Measurements from ENCODE around the gene SLC35E3.
"Not testable (repeated sequence)": the region's sequence is repeated elsewhere in the genome, so short reads cannot be mapped to it uniquely, and the experiment has no call there.

SLC35E3 gene

DNA sequence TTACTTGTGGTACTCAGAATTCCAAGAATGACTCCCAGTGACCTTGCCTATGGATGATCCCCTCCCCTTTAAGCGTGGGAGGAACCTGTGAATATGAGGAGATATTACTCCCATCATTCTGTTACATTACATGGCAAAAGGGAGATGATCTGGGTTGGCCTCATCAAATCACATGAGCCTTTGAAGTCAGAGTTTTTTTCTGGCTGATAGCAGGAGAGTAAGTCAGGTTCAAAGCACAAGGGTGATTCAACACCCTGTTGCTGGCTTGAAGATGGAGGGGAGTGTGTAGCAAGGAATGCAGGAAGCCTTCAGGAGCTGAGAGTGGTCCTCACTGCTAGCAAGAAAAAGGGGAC, 52.9 kb downstream of the SLC35E3 start:
- no peak for DNase-seq

DNA sequence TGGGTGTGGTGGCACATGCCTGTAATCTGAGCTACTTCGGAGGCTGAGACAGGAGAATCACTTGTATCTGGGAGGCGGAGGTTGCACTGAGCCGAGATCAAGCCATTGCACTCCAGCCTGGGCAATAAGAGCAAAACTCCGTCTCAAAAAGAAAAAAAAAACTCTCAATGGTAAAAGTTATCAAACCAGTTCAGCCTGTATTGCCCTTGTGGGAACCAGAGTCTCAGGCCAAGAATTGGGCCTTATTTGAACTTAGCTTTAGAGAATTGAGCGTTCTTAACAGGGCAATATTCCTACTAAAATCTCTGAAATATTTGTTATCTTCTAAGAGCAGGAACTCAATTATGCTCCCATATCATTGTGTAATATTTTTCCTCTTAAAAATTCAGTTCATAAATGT, 54.3 kb downstream of the SLC35E3 start:
- no peak for DNase-seq

DNA sequence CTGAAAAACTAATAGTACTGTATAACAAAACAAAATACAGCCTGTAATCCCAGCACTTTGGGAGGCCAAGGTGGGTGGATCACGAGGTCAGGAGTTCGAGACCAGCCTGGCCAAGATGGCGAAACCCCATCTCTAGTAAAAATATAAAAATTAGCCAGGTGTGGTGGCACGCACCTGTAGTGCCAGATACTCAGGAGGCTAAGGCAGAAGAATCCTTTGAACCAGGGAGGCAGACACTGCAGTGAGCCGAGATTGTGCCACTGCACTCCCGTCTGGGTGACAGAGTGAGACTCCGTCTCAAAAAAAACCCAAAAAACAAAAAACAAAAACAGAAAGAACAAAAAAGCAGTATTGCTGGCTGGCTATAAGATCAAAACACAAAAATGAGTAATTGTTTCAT, 55.1 kb downstream of the SLC35E3 start:
- DNase-seq: not testable (repeated sequence)

DNA sequence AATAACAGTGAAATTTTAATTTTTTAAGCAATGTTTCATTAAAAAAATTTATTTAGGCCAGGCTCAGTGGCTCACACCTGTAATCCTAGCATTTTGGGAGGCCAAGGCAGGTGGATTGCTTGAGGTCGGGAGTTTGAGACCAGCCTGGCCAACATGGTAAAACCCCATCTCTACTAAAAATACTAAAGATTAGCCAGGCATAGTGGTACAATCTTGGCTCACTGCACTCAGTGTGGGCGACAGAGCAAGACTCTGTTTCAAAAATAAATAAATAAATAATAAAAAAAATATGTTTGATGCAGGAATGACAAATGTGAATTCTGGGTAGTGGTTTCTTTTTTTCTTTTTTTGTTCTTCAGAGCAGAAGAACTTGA, 56.4 kb downstream of the SLC35E3 start:
- not testable (repeated sequence) for DNase-seq

DNA sequence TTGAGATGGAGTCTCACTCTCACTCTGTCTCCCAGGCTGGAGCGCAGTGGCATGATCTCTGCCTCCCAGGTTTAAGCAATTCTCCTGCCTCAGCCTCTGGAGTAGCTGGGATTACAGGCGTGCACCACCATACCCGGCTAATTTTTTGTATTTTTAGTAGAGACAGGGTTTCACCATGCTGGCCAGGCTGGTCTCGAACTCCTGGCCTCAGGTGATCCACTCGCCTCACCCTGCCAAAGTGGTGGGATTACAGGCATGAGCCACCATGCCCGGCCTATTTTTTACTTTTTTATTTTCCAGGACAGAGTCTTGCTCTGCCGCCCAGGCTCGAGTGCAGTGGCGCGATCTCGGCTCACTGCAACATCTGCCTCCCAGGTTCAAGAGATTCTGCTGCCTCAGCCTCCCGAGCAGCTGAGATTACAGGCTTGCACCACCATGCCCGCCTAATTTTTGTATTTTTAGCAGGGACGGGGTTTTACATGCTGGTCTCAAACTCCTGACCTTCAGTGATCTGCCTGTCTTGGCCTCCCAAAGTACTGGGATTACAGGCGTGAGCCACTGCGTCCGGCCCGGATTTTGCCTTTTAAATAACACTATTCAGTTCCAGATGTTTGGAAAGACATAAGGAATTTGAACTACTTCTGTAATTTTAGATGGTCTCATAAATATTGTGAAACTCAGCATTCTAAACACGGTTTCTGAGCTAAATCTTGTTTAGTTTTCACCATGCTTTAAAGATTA, 57.1 kb downstream of the SLC35E3 start:
- not testable (repeated sequence) for DNase-seq

DNA sequence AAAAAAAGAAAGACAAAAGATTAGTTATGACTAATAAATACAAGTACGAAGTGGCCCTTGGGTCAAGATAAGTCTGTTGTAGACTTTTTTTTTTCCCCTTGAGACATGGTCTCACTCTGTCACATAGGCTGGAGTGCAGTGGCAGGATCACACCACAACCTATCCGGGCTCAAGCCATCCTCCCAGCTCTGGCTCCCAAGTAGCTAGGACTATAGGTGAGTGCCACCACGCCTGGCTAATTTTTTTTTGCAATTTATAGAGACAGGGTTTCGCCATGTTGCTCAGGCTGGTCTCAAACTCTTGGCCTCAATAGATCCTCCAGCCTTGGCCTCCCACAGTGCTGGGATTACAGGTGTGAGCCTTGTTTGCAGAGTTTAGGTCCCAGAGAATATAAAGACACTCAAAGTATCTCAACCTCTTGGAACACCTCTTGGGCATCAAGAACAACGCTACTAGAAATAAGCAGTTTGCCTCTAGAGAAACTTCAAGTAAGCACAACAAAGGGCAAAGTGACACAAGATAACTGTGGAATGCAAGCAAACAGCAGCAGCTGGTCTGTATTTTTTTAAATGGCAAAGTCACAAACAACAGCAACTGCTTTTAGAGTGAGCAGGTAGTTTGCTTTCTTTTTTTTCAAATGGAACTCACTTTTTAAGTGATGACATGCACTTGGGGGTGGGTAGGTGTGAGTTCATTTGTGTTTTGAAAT, 58.1 kb downstream of the SLC35E3 start:
- DNase-seq: no peak

DNA sequence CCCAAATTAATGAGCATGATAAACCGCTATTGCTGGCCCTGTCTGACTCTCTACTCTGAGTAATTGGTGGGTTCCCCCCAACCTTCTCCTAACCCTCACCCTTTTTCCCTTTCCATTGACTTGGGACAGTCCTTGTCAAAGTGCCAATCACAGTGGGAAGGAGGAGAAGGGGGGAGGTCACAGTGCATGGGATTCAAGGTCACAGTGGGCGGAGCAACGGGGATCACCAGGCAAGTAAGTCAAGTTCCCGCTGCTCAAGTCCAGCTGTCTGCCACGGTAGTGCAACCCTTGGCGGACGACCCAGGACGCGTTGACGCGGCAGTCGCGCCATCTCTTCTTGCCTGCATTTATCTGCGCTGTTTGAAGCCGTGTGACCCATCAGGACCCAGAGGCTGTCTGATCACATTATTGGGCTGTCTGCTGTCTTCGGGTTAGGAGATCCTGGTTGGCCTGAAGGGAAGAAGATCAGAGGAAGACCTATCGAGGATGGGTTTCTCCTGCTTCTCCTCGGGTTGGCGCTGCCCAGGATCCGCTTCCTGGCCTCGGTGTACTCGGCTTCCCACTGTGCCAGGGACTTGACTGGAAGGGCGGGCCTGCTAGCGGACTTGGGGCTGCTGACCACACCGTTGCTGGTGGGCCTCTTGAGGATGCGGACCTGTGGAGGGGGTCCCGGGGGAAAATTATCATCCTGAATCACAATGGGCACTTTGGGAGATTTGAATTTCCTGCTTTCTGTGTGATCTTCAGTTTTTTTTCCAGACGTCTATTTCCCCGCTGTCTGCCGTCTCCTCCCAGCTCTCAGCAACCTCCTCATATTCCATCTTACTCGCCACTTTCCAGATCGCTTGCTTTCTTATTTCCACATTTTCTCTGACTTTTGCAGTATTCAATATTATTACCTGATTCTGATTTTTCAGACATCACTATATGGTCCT, 58.9 kb downstream of the SLC35E3 start:
- DNase-seq: no peak

DNA sequence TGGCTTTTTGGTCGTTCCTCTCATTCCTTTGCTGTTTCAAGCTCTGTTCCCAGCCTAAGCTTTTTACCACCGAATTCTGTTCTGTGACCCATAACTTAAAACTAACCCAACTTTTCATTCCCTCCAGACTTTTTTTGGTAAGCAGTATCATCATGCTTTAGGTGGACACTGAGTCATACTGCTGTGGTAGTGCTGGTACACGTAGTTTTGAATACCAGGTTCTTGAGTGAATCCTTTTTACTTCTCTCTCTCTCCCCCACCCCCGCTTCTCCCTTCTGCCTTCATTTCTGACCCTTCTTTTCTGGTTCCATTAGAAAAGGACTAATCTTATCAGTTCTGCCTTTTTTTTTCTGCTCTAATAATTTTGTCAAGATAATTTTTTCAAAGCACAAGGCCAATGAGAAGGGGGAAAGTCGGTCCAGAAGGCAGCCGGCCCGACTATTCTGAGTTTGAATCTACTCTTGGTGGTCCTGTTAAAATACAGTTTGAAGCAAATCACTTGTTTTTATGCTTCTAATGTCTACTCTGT, 59.7 kb downstream of the SLC35E3 start:
- DNase-seq: peak; percentile 35

DNA sequence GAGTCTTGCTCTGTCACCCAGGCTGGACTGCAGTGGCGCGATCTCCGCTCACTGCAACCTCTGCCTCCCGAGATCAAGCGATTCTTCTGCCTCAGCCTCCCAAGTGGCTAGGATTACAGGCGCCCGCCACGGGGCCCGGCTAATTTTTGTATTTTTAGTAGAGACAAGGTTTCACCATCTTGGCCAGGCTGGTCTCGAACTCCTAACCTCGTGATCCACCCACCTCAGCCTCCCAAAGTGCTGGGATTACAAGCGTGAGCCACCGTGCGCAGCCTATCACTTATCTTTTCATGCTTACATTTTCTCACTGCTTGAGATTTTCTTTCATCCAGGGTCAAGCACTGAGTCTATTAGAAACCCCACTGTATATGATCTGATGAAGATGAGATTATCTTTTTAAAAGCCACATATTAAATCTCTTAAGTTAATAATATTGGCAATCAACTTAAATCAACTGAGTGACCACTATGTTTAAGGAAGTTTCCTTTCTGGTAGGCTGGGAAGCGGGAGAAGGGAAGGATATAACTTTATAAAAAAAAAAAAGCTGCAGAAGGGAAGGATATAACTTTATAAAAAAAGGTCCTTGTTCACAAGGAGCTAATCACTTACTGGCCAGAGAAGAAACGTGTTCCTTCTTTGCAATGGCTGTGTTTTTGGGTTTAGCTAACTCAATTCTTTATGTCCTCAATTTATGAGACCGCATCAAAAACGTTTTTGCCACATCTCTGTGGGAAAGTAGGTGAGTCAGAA, 60.7 kb downstream of the SLC35E3 start:
- no peak for DNase-seq

DNA sequence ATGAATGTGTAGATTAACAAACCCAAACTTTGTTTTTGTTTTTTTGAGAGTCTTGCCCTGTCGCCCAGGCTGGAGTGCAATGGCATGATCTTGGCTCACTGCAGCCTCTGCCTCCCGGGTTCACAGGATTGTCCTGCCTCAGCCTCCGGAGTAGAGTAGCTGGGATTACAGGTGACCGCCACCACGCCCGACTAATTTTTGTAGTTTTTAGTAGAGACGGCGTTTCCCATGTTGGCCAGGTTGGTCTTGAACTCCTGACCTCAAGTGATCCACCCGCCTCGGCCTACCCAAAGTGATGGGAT, 61.2 kb downstream of the SLC35E3 start:
- not testable (repeated sequence) for DNase-seq

DNA sequence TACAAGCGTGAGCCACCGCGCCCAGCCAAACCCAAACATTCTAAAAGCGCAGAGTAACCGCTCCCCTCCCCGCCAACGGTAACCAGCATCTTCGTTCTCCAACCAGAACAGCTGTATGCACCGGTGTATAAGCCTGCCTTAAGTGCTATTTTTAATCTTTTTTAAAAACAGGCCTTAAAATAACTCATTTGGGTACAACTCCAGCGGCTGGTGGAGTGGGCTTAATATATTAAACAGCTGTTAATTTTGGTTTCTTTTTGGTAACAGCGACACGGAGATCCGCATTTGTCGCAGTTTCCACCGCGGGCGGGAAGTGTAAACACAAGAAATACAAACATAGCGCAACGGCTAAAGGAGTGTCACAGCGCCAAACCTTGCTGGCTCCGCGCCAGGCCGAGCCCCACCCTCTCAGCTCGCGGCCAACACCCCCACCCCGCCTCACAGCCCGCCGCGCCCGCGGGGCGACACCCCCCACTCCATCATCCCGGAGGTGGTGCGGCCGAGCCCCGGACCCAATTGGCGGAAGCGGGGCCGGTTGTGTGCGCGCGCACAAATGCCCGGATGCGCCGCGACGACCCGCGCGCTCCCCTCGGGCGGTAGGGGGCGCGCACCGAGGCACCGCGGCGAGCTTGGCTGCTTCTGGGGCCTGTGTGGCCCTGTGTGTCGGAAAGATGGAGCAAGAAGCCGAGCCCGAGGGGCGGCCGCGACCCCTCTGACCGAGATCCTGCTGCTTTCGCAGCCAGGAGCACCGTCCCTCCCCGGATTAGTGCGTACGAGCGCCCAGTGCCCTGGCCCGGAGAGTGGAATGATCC, 61.8 kb downstream of the SLC35E3 start, which contains the start of gene MDM2:
TSS of gene MDM2 (plus strand) at position 602 of the 812 bp plus-strand sequence. CDS start 301 bp downstream, outside the sequence.
- DNase-seq: peak; percentile 91

DNA sequence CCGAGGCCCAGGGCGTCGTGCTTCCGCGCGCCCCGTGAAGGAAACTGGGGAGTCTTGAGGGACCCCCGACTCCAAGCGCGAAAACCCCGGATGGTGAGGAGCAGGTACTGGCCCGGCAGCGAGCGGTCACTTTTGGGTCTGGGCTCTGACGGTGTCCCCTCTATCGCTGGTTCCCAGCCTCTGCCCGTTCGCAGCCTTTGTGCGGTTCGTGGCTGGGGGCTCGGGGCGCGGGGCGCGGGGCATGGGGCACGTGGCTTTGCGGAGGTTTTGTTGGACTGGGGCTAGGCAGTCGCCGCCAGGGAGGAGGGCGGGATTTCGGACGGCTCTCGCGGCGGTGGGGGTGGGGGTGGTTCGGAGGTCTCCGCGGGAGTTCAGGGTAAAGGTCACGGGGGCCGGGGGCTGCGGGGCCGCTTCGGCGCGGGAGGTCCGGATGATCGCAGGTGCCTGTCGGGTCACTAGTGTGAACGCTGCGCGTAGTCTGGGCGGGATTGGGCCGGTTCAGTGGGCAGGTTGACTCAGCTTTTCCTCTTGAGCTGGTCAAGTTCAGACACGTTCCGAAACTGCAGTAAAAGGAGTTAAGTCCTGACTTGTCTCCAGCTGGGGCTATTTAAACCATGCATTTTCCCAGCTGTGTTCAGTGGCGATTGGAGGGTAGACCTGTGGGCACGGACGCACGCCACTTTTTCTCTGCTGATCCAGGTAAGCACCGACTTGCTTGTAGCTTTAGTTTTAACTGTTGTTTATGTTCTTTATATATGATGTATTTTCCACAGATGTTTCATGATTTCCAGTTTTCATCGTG, 62.6 kb downstream of the SLC35E3 start:
- peak; percentile 82 for DNase-seq

DNA sequence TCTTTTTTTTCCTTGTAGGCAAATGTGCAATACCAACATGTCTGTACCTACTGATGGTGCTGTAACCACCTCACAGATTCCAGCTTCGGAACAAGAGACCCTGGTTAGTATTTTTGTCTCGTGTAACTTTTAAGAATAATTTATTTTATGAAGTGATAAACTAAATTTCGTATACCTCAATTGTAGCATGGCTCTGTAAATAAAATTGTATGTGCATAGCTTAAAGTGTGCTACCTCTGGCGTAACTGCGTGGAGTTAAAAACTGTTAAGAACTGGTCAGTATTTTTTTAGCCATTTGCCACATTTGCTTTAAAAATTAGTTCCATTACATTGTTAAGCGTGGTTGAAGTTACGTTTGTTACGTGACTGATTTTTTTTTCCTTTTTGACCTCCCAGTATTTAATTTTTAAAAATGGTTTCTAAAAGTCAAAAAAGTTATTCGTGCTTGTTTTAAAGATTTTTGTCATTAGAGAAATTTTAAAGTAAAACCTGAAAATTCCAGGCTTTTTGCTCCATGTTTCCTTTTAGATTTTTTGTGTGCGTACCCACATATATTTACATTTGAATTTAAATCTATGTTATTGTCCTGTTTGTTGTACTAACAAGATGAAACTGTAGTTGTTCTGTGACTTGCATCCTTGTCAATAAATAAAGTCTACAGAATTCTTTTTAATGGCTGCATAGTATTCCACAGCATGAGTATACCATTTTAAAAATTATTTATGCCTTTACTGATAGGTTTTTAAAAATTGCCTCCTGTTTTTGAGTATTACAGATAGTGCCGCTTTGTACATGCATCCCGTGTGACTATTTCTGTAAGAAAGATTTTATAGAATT, 63.4 kb downstream of the SLC35E3 start:
- no peak for DNase-seq

DNA sequence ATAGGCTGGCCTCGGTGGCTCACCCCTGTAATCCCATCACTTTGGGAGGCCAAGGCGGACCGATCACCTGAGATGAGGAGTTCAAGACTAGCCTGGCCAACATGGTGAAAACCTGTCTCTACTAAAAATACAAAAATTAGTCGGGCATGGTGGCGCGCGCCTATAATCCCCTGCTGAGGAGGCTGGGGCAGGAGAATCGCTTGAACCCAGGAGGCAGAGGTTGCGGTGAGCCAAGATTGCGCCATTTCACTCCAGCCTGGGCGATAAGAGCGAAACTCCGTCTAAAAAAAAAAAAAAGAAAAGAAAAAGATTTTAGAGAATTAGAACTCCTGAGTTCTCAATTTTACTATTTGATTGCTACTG, 64.0 kb downstream of the SLC35E3 start:
- DNase-seq: not testable (repeated sequence)

DNA sequence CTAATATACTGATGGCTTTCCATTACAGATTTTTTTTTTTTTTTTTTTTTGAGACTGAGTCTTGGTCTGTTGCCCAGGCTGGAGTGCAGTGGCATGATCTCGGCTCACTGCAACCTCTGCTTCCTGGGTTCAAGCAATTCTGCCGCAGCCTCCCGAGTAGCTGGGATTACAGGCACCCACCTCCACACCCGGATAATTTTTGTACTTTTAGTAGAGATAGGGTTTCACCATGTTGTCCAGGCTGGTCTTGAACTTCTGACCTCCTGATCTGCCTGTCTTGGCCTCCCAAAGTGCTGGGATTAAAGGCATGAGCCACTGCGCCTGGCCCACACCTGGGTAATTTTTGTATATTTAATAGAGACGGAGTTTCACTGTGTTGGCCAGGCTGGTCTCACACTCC, 65.6 kb downstream of the SLC35E3 start:
- DNase-seq: not testable (repeated sequence)

DNA sequence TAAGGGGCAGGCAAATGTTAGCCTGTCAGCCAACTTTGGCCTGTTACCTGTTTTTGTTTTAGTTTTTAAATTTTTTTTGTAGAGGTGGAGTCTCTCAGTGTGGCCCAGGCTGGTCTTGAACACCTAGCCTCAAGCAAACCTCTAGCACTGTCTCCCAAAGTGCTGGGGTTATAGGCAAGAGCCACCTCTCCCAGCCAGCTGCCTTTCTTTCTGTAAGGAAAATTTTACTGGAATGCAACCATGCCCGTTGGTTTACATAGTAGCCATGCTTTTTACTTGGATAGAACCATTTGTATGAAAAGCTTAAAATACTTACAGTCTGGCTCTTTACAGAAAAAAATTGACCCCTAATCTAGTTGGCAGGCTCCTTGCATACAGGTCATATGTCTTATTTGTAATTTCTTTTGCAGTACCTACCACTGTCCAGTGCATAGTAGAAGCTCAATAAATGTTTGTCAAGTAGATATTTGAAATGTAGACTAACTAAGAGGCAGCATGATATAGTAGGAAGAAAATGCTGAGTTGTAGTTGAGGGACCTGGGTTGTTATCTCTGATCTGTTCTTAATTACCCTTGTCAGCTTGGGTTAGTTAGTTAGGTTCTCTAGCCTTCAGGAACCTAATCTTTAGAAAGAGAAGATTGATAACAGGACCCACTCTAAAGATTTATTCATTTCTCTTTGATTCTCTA, 66.7 kb downstream of the SLC35E3 start:
- DNase-seq: no peak

DNA sequence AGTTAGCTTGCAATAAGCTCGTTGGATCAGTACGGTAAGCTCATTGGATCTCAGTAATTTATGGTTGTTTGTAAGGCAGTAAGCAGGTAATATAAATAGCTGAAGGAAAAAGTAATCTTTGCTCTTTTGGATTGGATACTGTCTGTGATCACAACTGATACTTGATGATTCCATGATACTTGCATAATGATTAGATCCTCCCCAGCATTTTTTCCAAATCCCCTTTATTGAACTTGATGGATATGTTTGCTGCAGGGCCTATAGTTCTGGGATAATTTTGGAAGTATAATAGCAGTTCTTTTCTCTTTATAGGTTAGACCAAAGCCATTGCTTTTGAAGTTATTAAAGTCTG, 67.2 kb downstream of the SLC35E3 start:
- no peak for DNase-seq

DNA sequence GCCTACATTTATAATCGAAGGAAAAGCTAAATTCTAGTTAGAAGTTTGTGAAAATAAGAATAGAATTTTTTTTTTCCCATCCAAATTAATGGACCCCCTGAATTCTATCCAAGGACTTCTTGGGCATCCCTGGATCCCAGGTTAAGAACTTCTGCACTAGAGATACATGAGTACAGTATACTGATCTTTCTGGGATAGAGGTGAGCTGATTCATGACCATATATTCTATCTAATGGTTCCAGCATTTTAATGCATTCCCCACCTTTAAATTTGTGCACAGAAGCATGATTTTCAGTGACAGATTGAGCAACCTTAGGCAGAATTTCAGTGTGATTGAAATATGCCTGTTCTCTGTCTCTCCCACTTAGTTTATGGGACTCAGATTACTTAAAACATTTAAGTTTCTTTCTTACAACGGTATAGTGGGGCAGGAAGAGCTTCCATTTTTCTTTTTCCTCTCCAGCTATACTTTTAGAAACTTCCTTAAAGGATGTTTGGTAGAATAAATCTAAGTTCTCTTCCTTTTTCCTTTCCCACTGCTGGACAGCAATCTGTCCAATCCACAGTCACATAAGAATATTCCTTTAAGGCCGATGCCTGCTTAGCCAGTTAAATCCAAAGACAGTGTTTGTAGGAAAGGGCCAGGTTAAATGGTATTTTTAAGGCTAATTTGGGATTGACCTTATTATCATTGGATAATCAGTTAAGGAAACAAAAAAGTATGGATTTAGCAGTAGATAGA, 68.7 kb downstream of the SLC35E3 start:
- no peak for DNase-seq

Data from fibroblast of skin of right biceps (primary cell).